ENCODE measurements around the gene MCIDAS. TPM values are rescaled to one million over a fixed set of nuclear protein-coding genes. Genes with fewer than 3 reads are reported as not detected.

The MCIDAS gene
- polyA plus RNA-seq, 1 experiment: not detected

DNA sequence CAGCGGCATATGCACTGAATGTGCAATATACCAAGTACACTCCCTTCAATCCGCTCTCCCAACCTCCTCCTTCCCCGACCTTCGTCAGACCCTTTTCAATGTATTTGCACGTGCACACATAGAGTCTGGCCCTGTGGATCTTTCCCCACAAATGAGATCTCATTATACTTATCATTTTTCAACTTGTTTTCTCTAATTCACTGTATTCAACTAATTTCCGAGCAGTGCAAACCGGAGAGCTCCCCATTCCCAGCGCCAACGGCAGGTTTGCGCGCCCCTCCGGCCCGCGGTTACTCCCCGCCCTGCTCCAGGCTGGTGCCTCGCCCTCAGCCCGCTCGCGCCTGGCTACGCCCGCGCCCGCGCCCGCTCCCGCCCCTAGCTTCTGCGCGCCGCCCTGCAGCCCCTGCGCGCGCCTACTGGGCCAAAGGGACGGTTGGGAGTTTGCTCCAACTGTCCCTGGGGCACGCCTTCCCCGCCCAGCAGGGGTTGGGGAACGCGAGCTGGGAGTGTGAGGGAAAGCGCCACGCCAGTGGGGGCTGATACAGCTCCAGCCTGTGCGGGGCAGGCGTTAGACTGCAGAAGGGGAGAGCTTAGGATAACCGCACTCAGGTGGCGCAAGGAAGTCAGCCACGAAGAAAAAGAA lies 50.8 kb downstream of the MCIDAS start:
- H3K27me3 ChIP-seq (ENCODE audit: control insufficient read depth, insufficient read depth, low read length): peaks cover 60% of the 10 kb centered on the region
- CTCF ChIA-PET: interaction anchor here (0.6 to 1.4 kb wide), 4 partner anchors 11 to 1289 kb away, joined by 3 to 5 read pairs (median 4); no protein-coding TSS in a partner anchor
- no peaks in the 10 kb centered on the region; the same call in 1 of the 2 replicates for H3K9me3 ChIP-seq (ENCODE audit: control insufficient read depth, insufficient read depth, low read length)
- TF ChIP-seq CTCF (IDR thresholded peaks at IDR 0.05; ENCODE audit: low read depth, low read length): peak; percentile 15
- H3K27ac ChIP-seq (ENCODE audit: low read depth, low read length): no peak overlapping the region
- peak overlapping the region; percentile 42 for H3K4me3 ChIP-seq (ENCODE audit: low read depth, low read length)
- DNase-seq (ENCODE audit: low read depth, low spot score): no peak
- POLR2A ChIA-PET: no interaction called here

- CTCF ChIA-PET: interaction anchor here (0.6 to 1.4 kb wide), 6 partner anchors 12 to 1290 kb away, joined by 3 to 5 read pairs (median 3); no protein-coding TSS in a partner anchor
- no peak for TF ChIP-seq CTCF (IDR thresholded peaks at IDR 0.05; ENCODE audit: low read depth, low read length)
- no peak overlapping the region for H3K27ac ChIP-seq (ENCODE audit: low read depth, low read length)
- no peaks in the 10 kb centered on the region; the same call in 1 of the 2 replicates for H3K9me3 ChIP-seq (ENCODE audit: control insufficient read depth, insufficient read depth, low read length)
- peaks cover 56% of the 10 kb centered on the region for H3K27me3 ChIP-seq (ENCODE audit: control insufficient read depth, insufficient read depth, low read length)
- POLR2A ChIA-PET: no interaction called here
- H3K4me3 ChIP-seq (ENCODE audit: low read depth, low read length): no peak overlapping the region
- DNase-seq (ENCODE audit: low read depth, low spot score): no peak
Observed at GRCh38 chr5:55175781-55176175, 51.3 kb downstream of the MCIDAS start.

DNA sequence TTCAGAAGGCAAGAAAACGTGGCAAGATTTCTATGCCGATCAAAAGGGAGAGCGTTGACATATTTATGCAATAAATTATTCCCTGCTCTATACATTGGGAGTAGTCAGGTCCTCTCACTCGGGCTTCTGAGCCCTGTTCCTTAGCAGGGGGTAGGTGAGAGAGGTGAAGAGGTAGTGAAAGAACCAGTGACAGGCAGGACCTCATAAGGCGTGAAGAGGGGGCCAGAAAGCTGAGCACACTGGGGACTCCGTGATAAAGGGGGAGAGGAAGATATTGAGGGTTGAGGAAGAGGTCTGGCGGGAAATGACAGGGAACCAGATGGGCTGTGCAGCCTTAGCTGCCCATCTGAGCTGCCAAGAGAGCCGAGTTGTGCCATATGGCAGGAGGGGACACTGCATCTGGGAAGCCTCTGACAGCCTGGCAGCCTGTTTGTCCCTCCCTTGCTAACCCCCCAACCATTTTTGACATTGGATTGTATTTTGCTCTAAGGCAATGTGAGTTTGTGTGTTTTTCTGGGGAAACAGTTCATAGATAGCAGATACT lies 53.4 kb downstream of the MCIDAS start:
- Histone ChIP-seq H3K4me3 (ENCODE audit: low read depth, low read length) (peak overlapping the region; percentile 57), H3K27ac (ENCODE audit: low read depth, low read length) (no peak overlapping the region), H3K9me3 (ENCODE audit: control insufficient read depth, insufficient read depth, low read length) (no peaks in the 10 kb centered on the region; the same call in 1 of the 2 replicates), H3K27me3 (ENCODE audit: control insufficient read depth, insufficient read depth, low read length) (peaks cover 51% of the 10 kb centered on the region)
- DNase-seq (ENCODE audit: low read depth, low spot score): no peak
- POLR2A ChIA-PET: interaction anchor here (0.6 kb wide), 1 partner anchor 70 kb away, joined by 4 read pairs; no protein-coding TSS in a partner anchor
- CTCF ChIA-PET: no interaction called here
- no peak for TF ChIP-seq CTCF (IDR thresholded peaks at IDR 0.05; ENCODE audit: low read depth, low read length)

GRCh38 chr5:55172937-55173686 lies 54.0 kb downstream of the MCIDAS start, which contains the start of gene CDC20B:
CDC20B (minus strand) TSS chr5:55173177; CDS start chr5:55173000, 177 bp downstream.
- POLR2A ChIA-PET: interaction anchor here (0.6 kb wide), 1 partner anchor 71 kb away, joined by 4 read pairs; no protein-coding TSS in a partner anchor
- CTCF ChIA-PET: interaction anchor here (1.0 to 2.2 kb wide), 2 partner anchors 11 to 13 kb away, joined by 4 to 18 read pairs; partner anchors contain the start of gene GPX8

More at GRCh38 chr5:55172937-55173686, 54.0 kb downstream of the MCIDAS start, which contains the start of gene CDC20B:
- no peak for DNase-seq (ENCODE audit: low read depth, low spot score)
- no peak for TF ChIP-seq CTCF (IDR thresholded peaks at IDR 0.05; ENCODE audit: low read depth, low read length)
- peak within 1 kb of the TSS; percentile 61 for H3K4me3 ChIP-seq (ENCODE audit: low read depth, low read length)
- peaks cover 46% of the 10 kb centered on the region for H3K27me3 ChIP-seq (ENCODE audit: control insufficient read depth, insufficient read depth, low read length)
- H3K27ac ChIP-seq (ENCODE audit: low read depth, low read length): no peak within 1 kb of the TSS
- H3K9me3 ChIP-seq (ENCODE audit: control insufficient read depth, insufficient read depth, low read length): no peaks in the 10 kb centered on the region; the same call in 1 of the 2 replicates
